ENCODE measurements around the gene OVCH1. TPM values are rescaled to one million over a fixed set of nuclear protein-coding genes. Genes with fewer than 3 reads are reported as not detected.

OVCH1 gene
- total RNA-seq, 4 donors from 2014 or later = 0.22 to 3.0 (median 0.28) TPM

DNA sequence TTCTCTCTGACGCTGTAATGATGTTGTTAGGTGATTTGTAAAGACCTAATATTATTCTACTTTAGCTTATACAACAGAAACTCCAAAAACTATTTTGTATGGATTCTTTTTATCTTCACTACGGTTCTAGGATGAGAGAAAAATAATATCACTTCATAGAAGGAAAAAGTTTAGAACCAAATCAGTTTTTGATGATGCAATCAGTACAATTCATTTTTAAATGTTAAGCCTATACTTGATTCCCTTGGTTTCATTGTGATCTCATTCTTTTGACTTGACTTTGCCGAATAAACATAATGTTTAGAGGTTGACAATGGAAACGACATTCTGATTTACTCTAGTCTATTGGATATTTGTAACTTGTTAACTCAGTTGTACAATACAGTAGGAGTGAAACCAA lies 91.9 kb downstream of the OVCH1 start:
- TF ChIP-seq, protein P1, sequence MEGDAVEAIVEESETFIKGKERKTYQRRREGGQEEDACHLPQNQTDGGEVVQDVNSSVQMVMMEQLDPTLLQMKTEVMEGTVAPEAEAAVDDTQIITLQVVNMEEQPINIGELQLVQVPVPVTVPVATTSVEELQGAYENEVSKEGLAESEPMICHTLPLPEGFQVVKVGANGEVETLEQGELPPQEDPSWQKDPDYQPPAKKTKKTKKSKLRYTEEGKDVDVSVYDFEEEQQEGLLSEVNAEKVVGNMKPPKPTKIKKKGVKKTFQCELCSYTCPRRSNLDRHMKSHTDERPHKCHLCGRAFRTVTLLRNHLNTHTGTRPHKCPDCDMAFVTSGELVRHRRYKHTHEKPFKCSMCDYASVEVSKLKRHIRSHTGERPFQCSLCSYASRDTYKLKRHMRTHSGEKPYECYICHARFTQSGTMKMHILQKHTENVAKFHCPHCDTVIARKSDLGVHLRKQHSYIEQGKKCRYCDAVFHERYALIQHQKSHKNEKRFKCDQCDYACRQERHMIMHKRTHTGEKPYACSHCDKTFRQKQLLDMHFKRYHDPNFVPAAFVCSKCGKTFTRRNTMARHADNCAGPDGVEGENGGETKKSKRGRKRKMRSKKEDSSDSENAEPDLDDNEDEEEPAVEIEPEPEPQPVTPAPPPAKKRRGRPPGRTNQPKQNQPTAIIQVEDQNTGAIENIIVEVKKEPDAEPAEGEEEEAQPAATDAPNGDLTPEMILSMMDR (IDR thresholded peaks at IDR 0.05) = no peak
- TF ChIP-seq POLR2A (IDR thresholded peaks at IDR 0.05) = no peak
- no peaks in the 10 kb centered on the region for H3K4me1 ChIP-seq
- no peak overlapping the region for H3K4me3 ChIP-seq (replicated peaks in 1 of 3)
- no peak for DNase-seq
- no peak overlapping the region for H3K27ac ChIP-seq
- no peaks in the 10 kb centered on the region for H3K36me3 ChIP-seq
- no peaks in the 10 kb centered on the region for H3K9me3 ChIP-seq
- WGBS, 2 donors = 63 to 72% methylated on average over 4 of the region's 4 CpGs
- H3K27me3 ChIP-seq = no peaks in the 10 kb centered on the region
- intact Hi-C loops (cut with DNase I) = no loop called here

DNA sequence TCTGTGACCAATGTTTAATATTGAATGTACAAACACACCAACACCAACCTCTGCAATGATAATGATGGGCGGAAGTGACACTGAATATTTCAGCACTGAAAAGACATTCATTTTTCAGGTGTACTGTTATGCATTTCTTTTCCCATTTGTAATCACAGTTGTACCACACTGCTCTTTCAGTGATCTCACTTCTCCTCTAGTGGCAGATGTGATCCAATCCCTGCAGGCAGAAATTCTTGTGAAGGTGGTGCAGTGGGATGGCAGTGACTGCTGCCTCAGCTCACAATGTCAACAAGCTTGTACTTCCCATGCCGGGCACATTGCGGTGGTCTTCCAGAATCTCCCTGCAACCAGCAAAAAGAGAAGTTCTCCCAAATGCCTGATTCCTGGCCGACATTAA lies 93.5 kb downstream of the OVCH1 start:
- no peak for DNase-seq
- Histone ChIP-seq H3K27ac (no peak overlapping the region), H3K36me3 (no peaks in the 10 kb centered on the region), H3K4me1 (no peaks in the 10 kb centered on the region), H3K27me3 (no peaks in the 10 kb centered on the region), H3K4me3 (replicated peaks in 1 of 3) (no peak overlapping the region), H3K9me3 (no peaks in the 10 kb centered on the region)
- TF ChIP-seq, protein P1 (IDR thresholded peaks at IDR 0.05) = no peak
- TF ChIP-seq POLR2A (IDR thresholded peaks at IDR 0.05) = no peak
- 59 to 68% methylated on average over 4 of the region's 4 CpGs for WGBS, 2 donors
- intact Hi-C loops (cut with DNase I) = no loop called here

DNA sequence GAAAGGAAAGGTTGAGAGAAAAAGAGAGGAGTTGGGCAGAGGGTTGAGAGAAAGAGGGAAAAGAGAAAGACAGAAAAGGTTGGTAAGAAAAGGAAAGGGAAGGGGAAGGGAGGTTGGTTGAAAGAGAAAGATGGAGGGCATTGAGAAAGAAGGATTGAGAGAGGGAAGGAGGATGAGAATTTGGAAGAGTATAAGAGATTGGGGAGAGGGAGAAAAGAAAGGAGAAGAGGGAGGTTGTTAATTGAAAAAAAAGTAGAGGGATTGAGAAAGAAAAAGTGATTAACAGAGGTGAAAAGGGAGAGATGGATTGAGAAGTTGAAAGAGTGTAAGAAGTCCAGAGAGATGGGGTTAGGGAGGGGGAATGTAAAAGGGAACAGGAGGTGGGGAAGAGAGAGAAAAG lies 95.0 kb downstream of the OVCH1 start:
- H3K4me1 ChIP-seq = no peaks in the 10 kb centered on the region
- no peaks in the 10 kb centered on the region for H3K36me3 ChIP-seq
- DNase-seq = no peak
- H3K4me3 ChIP-seq (replicated peaks in 1 of 3) = no peak overlapping the region
- TF ChIP-seq POLR2A (IDR thresholded peaks at IDR 0.05) = no peak
- TF ChIP-seq, protein P1 (IDR thresholded peaks at IDR 0.05) = no peak
- no peaks in the 10 kb centered on the region for H3K9me3 ChIP-seq
- no peak overlapping the region for H3K27ac ChIP-seq
- intact Hi-C loops (cut with DNase I) = no loop called here
- H3K27me3 ChIP-seq = no peaks in the 10 kb centered on the region

DNA sequence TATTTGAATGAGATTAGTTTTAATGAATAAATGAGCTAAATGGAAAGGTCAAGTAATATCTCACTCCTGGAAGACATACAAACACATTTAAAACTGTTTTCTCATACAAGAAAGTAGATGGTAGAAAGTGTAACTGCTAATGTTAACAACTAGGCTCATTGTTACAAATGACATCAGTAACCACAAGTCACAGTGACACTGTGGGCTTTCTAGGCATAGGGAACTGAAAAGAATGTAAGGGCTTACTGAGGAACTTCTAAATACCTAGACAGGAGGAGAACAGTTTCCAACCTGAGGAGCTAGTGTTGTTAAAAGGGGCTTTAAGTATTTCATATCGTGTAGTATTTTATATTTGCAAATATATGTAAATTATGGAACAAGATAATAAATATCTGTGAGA lies 99.0 kb downstream of the OVCH1 start:
- Histone ChIP-seq H3K4me1 (no peaks in the 10 kb centered on the region), H3K9me3 (no peaks in the 10 kb centered on the region), H3K27me3 (no peaks in the 10 kb centered on the region), H3K36me3 (no peaks in the 10 kb centered on the region), H3K4me3 (replicated peaks in 1 of 3) (no peak overlapping the region), H3K27ac (no peak overlapping the region)
- TF ChIP-seq, protein P1 (IDR thresholded peaks at IDR 0.05) = no peak
- no peak for TF ChIP-seq POLR2A (IDR thresholded peaks at IDR 0.05)
- intact Hi-C loops (cut with DNase I) = no loop called here
- no peak for DNase-seq
- WGBS, 2 donors = 88 to 93% methylated on average over 1 of the region's 1 CpG

DNA sequence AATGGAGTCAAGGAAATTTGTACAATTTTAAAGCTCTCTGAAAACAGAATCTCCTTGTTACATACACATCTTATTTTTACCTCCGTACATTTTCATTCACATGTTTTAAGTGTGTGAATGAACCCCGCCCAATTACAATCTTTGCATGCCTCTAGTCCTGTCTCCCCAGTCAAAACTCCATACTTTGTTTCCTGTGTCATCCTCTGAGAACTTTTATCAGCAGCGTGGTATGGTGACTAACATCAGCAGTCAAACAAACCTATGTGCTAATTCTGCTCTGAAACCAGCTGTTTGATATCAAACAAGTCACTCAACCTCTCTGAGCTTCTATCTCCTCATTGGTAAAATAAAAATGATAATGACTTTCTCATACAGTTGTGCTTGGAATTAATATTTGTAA lies 100.7 kb downstream of the OVCH1 start:
- Histone ChIP-seq H3K36me3 (no peaks in the 10 kb centered on the region), H3K9me3 (no peaks in the 10 kb centered on the region), H3K27ac (no peak overlapping the region), H3K4me3 (replicated peaks in 1 of 3) (no peak overlapping the region), H3K27me3 (no peaks in the 10 kb centered on the region), H3K4me1 (no peaks in the 10 kb centered on the region)
- intact Hi-C loops (cut with DNase I) = no loop called here
- DNase-seq = no peak
- TF ChIP-seq POLR2A (IDR thresholded peaks at IDR 0.05) = no peak
- TF ChIP-seq, protein P1 (IDR thresholded peaks at IDR 0.05) = no peak
- 77 to 85% methylated on average over 3 of the region's 3 CpGs for WGBS, 2 donors

Measured in thyroid gland (tissue), 4 donors.